Panc1 (cell line): ENCODE results near the gene ABCC10.

Experiments
- SIN3A ChIP-seq: IDR thresholded peaks from 2 replicates; pipeline ENCODE4 v1.6.1; 2012; ENCODE audit warnings: low read depth, mild to moderate bottlenecking, low read length, moderate library complexity, borderline replicate concordance; ENCODE audit not compliant: insufficient read depth
- TF ChIP-seq, protein P1 (sequence below): fragments of 450-650 bp; IDR thresholded peaks from 2 replicates; pipeline ENCODE4 v1.5.1; 2017; ENCODE audit warnings: mild to moderate bottlenecking

DNA sequence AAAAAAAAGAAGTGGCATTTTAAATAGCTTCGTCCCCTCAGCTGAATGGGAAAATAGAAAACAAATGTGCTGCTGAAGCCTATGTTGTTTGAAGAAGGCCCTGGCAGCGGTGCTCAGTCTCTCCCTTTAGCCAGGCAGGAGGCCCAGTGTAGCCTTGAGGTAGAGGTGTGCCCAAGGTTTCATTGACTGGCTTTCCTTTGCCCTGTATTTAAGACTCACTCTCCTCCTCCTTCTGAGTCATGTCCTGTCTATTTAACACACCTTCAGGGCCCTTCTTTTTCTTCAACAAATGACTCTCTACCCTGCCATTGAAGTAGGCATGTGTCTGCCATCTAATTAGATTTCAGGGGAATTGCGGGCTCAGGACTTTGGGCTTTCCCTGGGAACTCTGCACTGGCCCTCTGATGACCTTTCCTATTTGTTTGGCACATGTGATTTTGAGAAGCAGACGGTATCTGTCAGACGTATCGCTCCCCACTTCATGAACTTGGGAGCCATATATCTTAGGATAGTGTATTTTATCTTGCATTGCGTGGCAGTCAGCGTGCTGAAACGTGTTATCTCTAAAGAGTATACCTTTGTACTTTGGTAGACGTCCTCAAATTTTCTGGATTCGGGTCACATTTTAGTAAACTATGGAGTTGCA, 54.4 kb downstream of the ABCC10 start:
- TF ChIP-seq, protein P1, sequence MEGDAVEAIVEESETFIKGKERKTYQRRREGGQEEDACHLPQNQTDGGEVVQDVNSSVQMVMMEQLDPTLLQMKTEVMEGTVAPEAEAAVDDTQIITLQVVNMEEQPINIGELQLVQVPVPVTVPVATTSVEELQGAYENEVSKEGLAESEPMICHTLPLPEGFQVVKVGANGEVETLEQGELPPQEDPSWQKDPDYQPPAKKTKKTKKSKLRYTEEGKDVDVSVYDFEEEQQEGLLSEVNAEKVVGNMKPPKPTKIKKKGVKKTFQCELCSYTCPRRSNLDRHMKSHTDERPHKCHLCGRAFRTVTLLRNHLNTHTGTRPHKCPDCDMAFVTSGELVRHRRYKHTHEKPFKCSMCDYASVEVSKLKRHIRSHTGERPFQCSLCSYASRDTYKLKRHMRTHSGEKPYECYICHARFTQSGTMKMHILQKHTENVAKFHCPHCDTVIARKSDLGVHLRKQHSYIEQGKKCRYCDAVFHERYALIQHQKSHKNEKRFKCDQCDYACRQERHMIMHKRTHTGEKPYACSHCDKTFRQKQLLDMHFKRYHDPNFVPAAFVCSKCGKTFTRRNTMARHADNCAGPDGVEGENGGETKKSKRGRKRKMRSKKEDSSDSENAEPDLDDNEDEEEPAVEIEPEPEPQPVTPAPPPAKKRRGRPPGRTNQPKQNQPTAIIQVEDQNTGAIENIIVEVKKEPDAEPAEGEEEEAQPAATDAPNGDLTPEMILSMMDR = no peak
- TF ChIP-seq SIN3A = no peak
